ENCODE measurements around the gene AGBL1.

The AGBL1 gene

DNA sequence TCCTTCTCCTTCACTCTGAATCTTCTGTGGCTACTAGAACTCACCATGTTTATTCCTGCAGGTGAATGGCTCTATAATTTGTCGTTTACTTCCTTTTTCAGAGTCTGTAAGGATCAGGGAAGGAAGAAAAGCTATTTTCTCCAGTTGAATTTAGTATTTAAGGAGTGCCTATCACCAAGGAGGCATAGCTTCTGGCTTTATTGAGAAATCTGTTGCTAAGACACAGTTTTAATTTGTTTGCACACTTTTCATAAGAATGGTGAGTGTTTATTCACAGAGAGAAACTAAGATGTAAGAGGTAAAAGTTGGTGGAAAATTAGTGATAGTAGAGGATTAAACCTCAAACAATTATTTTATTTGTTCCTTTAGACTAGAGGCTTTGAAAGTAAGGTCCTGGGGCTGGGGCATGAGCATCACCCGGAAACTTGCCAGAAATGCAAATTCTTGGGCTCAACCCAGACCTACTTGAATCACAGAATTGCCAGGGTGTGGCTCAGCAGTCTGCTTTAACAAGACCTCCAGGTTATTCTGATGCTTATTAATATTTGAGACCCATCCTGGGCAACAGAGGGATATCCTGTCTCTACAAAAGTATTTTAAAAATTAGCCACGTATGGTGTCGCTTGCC, 461.3 kb downstream of the AGBL1 start:
- DNase-seq = no peak

DNA sequence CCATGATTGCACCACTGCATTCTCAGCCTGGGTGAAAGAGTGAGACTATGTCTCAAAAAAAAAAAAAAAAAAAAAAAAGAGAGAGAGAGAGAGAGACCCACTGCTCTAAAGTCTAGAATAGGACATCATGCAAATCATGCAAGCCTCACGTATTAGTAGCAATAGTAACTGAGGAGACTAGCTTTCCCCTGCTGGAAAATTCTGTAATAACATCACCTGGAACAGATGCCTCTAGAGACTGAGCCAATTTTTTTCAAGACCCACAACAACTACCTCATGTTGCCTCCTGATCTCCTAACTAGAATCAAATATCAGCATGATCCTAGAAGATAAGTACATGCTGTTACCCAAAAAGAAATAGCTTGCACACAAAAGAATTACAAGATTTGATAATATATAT, 461.9 kb downstream of the AGBL1 start:
- DNase-seq = no peak

DNA sequence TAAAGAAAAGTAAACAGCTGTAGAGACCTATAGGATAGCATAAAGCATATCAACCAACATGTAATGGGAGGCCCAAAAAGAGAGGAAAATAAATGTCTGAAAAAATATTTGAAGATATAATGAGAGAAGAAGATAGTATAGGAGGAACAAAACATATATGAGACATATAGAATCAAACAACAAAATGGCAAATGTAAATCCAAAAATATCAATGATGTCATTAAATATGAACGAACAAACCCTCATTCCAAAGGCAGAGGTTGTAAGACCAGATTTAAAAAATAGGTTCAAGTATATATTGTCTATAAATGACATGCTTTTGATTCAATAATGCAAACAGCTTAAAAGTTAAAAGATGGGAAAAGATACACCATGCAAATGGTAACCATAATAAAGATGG, 470.4 kb downstream of the AGBL1 start:
- DNase-seq = no peak

DNA sequence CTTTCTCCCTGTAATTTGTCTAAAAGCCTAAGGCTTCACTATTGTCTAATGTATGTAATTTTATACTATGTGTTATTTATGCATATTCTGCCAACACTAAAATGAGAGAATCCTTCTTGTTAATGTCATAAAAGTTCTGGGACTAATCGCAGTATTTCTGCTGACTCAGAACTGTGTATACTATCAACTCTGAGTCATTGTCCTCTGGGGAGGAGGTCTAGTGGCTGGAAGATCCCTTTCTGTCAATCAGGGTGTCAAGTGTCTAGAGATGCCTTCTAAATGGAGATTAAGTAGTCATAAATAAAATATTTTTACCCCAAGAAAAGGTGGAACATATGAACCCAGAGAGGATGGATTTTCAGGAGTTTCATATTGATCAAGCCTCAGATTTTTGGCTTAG, 473.4 kb downstream of the AGBL1 start:
- DNase-seq = no peak

DNA sequence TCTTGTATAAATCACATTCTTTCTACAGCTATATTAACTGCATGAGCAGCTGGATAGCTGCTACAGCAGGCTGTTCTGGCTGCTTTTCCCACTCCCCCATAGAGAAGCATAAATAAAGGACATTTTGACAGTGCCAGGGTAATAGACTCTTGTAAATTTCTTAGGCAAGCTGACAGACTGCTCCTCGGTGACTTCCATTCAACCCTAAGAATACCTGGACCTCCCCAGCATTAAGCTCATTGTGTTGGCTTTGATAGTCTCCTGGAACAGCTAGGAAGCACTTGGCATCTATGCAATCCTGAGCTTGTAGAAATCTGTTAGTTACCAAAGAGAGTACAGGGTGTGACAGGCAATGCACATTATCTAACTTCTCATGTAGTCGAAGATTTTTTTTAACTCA, 475.4 kb downstream of the AGBL1 start:
- DNase-seq = no peak

DNA sequence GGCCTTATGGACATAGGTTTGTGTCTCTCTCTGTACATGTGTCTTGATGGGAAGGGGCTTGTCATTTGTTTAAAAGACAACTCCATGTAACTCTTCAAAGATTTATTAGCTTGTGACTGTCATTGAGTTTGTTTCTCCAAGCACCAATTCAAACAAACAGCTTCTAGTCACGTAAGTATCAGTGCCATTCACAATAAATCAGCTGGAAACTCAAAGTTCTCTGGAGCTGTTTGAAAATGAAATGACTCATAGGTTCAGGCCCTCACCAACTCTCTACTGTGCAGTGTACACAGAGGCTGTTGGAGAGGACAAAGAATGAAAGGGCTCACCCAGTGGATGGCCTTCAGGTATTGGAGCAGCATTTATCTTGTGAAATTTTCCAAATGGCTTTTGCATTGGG, 476.3 kb downstream of the AGBL1 start:
- DNase-seq = no peak

DNA sequence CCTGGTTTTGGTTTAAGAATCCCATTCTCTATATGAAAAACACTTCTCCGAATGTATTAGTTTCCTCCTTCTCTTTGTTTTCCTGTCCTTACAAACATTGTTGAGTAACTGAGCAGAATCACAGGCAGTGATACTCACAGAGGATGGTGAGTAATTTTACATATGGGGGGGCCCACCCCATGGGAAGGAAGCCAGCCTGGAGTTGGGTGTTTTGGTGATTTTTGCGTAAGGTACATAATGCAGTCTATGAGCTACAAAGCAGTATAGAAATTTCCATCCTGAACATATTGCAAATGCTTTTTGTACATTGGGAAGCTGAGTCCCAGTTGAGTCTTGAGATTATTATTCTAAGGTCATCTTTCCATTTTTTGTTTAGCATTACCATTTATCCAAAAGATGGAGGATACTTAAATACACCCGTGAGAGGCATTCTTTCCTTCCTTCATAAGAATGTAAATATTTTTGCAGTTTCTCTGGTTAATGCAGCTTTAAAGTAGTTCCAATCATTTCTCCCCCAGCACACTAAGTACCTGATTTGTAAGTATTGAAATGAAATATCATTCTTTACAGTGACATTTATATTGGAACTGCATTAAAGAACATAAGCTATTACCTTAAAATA, 476.8 kb downstream of the AGBL1 start:
- no peak for DNase-seq

DNA sequence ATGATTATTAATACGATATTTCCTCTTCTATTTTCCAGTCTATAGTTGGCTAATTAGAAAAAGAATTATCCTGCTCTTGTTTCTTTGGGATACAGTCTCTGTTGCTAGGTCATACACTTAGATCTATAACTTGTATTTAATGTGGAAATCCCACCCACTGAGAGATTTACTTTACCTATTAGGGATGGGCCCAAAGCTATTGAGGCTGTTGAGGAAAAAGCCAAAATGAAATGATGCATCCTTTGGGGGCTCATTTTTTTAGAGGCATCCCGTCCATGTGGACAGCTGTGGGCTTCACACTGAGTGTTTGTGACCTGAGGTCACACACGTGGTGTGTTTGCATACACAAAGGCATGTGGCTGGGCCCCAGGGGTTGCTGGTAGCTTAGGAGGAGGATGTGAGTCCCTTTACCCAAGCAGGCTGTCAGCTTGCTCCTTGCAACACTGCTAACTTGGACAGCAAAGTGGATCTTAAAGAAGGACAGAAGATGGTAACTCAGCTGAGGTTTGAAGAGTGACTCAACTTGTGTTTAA, 477.4 kb downstream of the AGBL1 start:
- DNase-seq = no peak

DNA sequence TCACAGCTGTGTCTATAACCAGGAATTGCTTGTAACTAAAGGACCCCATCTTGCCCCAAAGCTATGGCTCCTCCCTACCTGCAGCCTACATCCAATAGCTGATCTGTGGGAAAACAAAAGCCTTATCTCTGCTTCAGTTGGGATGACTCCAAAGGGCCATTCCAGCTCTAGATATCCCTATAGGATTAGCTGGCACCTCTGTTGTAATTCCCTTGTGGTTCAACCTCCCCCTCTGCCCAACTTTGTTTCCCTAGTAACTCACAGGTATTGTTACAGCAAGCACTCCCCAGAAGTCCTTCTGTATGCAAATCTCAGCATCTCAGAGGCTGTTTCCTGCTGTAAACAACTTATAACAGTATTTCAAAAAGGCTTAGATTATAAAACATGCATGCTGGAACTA, 478.6 kb downstream of the AGBL1 start:
- DNase-seq = no peak

DNA sequence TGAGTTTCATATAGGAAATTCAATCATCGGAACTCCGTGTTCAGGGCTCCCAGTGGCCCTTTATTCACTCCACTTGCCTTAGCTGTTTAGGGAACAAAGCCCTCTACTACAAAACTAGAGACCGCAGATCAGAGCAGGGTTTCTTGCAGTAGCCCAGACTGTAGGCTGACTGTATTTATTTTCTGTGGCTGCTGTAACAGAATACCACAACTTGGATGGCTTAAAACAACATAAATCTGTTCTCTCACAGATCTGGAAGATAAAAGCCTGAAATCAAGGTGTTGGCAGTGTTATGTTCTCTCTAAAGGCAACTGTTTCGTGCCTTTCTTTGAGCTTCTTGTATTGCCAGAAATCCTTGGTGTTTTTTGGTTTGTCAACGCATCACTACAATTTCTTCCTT, 479.0 kb downstream of the AGBL1 start:
- no peak for DNase-seq

DNA sequence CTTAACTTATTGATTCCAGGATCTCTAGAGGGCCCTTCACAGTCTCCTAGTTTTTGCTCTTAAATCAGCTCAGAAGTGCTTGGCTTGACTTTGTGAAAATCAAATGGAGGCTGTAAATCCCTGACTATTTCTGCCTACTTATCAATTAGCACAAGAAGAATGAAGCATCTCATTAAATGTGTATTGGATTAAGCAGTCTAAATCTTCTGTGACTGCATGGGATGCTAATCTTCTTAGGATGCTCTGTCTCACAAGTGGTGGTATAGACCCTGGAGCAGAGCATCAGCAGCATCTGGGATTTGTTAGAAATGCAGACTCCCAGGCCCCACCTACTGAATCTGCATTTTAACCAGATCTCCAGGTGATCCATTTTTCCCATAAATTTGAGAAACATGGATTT, 488.7 kb downstream of the AGBL1 start:
- DNase-seq = no peak

DNA sequence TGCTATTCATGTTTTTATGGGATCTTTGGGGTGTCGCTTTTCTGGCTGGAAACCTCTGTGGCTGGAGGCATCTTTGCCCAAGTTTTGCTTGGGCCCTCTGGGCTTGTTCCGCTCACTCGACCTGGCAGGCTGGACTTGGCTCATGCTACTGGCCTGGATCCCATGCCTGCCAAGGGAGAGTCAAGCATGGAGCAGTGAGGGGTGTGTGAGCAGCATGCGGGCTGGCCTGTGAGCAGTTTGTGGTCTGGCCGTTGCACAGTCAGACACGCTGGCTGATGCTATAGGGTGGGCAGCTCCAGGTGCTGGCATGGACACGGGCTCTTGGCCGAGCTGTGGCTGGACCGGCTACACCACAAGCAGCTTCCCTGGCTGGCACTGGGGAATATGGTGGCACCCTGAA, 491.1 kb downstream of the AGBL1 start:
- DNase-seq = no peak

DNA sequence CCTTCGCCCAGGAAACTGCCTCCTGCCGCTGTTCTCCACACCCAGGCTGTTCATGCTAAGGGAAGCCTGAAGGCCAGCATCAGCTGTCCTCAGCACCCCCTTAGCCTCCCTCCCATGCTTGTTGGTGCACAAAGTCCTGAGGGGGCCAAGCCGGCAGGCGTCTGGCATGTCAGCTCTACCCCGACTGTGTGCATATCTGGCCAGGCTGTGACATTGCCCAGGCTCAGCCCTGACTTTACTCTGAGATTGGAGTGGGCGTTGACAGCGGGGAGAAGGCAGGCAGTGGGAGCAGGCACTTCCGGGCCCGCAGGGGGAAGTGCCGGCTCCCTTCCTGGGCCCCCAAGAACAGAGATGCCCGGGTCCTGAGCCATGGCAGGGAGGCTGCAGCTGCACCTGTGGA, 492.2 kb downstream of the AGBL1 start:
- no peak for DNase-seq

DNA sequence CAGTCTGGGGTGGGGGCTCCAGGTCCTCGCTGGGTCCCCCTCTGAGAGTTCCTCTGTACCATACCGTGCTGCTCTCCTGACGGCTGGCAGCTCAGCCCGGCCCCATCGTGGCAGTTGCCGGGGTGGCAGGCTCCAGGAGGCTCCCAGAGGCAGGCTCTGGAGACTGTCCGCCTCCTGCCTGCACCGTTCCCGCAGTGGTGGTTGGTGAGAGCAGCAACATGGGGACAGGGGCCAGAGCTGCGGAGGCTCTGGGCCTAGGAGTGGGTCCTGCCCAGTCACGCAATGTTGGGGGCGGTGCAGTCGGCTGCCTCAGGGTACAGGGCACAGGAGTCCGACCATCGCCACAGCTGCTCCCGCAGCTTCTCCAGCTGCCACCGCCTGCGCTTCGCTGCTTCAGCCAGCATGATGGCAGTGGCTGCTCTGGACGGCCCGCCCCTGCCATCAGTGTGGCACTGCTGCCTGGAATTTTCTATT, 492.7 kb downstream of the AGBL1 start:
- DNase-seq = no peak

DNA sequence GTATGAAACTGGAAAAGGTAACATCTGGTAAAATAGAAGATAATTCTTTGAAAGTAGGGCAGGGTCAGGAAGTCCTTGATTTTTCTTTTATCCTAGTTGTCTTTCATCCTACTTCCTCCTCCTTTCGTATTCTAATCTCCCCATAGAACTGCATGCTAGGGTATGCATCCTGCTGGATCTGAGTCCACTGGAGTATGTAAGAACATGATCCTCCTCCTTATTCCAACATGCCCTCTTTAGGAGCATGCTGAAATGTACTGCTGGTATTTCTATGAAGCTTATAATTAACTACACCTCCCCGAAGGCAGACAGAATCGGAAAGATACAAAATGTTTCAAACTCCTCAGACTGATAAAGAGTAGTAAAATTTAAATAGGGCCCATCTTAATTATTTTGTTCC, 493.8 kb downstream of the AGBL1 start:
- no peak for DNase-seq

DNA sequence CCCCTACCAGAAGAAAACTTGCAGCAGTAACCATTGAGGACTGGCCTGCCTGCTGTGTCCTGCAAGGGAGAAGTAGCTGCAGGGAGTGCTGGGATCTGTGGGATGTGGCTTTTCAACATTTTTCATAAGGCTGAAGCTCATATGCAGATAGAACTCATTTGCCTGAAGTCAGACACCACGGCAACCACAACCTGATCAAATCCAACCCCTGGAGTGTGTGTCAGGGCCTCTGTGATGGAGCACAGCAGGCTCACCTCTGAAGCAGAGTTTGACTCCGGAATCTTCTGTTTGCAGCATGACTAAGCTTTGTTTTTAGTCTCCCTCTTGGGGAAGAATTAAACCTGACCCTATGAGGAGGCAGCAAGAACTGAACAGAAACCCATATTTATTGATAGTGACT, 508.7 kb downstream of the AGBL1 start:
- DNase-seq = no peak

DNA sequence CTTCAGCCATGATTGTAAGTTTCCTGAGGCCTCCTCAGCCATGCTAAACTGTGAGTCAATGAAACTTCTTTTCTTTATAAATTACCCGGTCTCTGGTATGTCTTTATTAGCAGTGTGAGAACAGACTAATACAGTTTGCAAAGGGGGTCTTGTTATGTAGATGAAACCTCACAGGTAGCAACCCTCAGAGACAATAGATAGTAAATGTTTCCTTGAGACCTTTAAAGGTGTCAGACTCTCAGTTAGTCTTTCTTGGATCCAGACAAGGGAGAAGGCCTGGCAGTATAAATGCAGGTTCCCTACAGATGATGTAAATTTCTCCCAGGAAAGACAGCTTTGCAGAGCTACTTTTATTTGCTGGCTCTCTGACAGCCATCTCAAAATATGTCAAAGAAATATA, 510.8 kb downstream of the AGBL1 start:
- no peak for DNase-seq

DNA sequence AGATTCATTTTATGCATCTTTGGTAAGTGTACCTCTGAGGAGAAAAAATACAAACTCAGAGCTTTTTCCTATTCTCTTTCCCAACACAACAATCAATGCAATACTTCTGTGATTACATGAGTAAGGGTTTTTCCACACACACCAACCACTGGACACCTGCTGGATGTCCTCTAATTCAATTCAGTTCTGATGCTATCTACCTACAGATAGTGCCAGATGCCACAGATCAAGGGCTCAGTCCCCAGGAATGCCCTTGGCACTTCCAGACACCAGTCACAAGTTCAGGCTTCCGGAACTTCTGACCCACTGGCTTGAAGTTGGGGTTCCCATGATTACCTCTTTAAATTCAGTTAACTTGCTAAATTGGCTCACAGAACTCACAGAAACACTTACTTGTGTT, 511.5 kb downstream of the AGBL1 start:
- no peak for DNase-seq

DNA sequence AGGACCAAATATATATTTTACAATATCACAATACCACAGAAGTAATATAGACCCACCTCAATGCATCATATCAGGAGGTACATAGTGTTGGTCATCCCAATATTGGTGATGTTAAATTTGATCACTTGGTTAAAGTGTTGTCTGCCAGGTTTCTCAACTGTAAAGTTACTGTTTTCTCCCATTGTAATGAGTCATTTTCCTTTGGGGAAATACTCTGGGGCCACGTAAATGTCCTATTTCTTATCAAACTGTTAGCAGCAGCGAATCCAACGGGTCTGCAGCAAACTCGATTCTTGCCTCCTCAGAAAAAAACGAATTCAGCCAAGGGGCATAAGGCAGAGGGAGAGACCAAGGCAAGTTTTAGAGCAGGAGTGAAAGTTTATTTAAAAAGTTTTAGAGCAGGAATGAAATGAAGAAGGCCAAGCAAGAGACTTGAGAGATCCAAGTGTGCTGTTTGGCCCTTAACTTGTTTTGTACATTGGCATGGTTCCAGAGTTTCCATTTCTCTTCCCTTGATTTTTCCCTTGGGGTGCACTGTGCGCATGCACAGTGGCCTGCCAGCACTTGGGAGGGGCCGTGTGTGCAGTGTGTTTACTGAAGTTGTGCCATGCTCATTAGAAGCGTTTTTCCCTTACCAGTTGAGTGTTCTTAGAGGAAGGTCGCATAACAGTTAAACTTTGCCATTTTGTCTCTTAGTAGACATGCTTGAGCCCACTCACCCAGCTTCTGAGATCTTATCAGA, 512.5 kb downstream of the AGBL1 start:
- DNase-seq = no peak

DNA sequence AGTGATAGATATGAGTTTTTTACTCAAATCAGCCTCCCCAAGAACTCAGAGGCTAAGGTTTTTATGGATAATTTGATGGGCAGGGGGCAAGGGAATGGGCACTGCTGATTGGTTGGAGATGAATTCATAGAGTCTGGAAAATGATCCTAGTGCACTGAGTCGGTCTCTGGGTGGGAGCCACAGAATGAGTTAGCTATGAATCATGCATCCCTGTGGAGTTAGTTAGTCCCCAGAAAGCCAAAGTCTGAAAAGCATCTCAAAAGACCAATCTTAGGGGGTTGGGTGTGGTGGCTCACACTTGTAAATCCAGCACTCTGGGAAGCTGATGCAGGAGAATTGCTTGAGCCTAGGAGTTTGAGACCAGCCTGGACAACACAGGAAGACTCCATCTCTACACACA, 516.1 kb downstream of the AGBL1 start:
- DNase-seq = no peak

DNA sequence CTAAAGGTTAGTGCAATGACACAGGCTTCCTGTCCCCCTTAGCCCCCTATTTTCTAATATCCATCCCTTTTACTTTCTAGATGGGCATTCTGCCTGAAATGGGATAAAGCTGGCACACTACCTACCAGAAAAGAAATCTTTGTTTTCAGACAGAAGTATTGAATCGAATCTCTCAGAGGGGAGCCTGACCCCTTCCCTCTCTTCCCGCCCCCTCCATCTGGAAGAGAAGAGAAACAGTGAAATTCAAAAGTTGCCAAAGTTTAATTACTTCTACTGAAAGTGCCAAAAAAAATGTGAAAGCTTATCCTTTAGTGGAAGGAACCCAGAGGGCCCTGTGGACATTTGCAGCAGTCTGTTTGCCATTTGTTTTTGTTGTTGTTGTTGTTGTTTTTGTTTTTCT, 523.8 kb downstream of the AGBL1 start:
- DNase-seq = no peak

DNA sequence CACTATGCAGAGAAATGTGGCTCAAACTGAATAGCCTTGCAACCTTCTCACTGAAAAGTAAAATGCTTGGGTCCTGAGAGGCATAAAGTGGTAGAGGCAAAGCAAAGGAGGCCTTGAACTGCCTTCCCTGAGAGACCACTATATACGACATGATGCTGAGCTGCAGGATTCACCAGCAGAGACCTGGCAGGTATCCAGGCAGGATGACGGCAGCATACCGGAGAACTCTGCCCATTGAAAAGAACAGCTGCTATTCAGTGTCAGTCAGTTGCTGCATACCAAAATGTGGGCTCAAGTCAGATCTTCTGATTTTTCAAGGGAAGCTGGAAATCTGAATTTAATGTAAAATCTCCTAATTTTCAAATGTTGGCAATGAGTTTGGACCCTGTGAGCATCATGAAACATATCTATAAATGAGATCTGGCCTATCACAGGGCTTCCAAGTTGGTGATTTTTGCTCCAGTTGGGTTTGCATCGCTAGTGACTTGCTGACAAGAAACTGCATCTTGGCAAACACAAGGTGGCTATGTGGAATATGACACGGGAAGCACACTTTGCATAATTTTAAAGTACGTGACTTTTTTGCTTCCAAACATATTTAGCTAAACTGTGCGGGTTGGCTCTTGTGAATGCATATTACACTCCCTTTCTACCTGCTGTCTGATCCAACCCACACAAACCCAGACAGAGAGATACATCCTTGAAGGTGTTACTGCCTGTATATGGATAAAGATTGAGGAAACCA, 529.0 kb downstream of the AGBL1 start:
- DNase-seq = no peak

DNA sequence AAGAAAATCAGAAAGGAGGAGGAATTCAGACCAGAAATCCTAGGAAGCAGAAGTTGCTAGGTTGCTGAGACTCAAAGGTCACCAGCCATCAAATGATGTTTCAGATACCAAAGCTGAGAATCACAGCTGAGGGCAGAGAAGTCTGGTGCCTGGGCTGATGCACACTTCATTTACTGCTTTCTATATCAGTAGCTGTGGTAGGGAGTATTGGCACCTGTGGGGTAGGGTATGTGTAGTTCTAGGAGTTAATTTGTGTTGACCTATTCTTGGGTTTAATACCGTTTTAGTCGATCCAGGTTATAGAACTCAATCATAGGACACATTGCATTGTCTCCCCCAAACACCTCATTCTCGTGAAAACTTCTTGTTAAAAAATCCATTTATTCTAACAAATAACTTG, 529.6 kb downstream of the AGBL1 start:
- DNase-seq = no peak

DNA sequence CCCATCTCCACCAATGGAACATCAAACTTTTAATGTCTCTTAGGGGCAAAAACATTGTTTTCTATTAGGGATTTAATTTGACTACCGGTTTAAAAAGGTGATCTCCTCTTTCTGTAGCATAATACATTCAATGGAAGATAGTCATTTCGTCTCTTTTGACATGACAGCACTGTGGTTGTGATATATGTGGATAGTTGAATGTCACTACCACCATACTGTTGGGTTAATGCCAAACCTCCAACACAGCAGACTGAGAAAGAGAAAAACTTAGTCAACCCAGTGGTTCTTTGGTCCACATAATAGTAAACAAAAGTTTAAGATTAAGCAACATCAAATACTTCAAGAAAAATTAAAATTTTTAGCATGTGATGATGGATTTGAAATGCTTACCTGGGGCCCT, 530.4 kb downstream of the AGBL1 start:
- no peak for DNase-seq

Data from bone marrow (tissue), 2 donors.